ENCODE measurements around the gene AP5Z1. TPM values are rescaled to one million over a fixed set of nuclear protein-coding genes. Genes with fewer than 3 reads are reported as not detected.

AP5Z1 gene
- total RNA-seq, 1 experiment from 2014 or later, result 66.8 TPM

GRCh38 chr7:4754433-4755010 is 20.9 kb upstream of the AP5Z1 start:
- peaks cover 84% of the 10 kb centered on the region for H3K36me3 Mint-ChIP-seq (ENCODE audit: insufficient read depth, unreplicated experiment)
- ChIA-PET CTCF (interaction anchor here (0.6 kb wide), 1 partner anchor 50 kb away, joined by 5 read pairs; no protein-coding TSS in a partner anchor), POLR2A (no interaction called here)
- peaks cover 4% of the 10 kb centered on the region for H3K36me3 ChIP-seq (ENCODE audit: control insufficient read depth, insufficient read depth, low read length)
- H3K4me3 Mint-ChIP-seq (ENCODE audit: unreplicated experiment), result no peak overlapping the region
- no TSS peak for BruUV-seq (replicated peaks)
- H3K4me3 ChIP-seq (ENCODE audit: low read depth, low read length), result no peak overlapping the region
- H3K9me3 ChIP-seq, result no peaks in the 10 kb centered on the region
- H3K4me1 ChIP-seq, result 0 out of 2 replicates have a peak, but pooled peaks cover 4% of the 10 kb centered on the region
- TF ChIP-seq, protein P1, sequence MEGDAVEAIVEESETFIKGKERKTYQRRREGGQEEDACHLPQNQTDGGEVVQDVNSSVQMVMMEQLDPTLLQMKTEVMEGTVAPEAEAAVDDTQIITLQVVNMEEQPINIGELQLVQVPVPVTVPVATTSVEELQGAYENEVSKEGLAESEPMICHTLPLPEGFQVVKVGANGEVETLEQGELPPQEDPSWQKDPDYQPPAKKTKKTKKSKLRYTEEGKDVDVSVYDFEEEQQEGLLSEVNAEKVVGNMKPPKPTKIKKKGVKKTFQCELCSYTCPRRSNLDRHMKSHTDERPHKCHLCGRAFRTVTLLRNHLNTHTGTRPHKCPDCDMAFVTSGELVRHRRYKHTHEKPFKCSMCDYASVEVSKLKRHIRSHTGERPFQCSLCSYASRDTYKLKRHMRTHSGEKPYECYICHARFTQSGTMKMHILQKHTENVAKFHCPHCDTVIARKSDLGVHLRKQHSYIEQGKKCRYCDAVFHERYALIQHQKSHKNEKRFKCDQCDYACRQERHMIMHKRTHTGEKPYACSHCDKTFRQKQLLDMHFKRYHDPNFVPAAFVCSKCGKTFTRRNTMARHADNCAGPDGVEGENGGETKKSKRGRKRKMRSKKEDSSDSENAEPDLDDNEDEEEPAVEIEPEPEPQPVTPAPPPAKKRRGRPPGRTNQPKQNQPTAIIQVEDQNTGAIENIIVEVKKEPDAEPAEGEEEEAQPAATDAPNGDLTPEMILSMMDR (IDR thresholded peaks at IDR 0.05; ENCODE audit: insufficient read depth in 1 of 2, low read depth in 1 of 2, low read length in 1 of 2, severe bottlenecking in 1 of 2, unreplicated experiment in 1 of 2), result no peak
- H3K27me3 Mint-ChIP-seq (ENCODE audit: insufficient read depth, unreplicated experiment), result no peaks in the 10 kb centered on the region
- no peak for DNase-seq
- H3K4me1 Mint-ChIP-seq (ENCODE audit: low read depth, unreplicated experiment), result no peaks in the 10 kb centered on the region
- intact Hi-C loops (cut with micrococcal nuclease; ENCODE audit: unreplicated experiment), result loop anchor here (1.0 to 5.0 kb wide), 2 partner anchors 72 to 113 kb away; partner anchors contain the start of gene FOXK1
- no peaks in the 10 kb centered on the region for H3K27me3 ChIP-seq (replicated peaks; ENCODE audit: control insufficient read depth, insufficient read depth, low read length)
- no peak overlapping the region for H3K27ac Mint-ChIP-seq (ENCODE audit: unreplicated experiment)
- H3K9me3 Mint-ChIP-seq (ENCODE audit: unreplicated experiment), result no peaks in the 10 kb centered on the region

DNA sequence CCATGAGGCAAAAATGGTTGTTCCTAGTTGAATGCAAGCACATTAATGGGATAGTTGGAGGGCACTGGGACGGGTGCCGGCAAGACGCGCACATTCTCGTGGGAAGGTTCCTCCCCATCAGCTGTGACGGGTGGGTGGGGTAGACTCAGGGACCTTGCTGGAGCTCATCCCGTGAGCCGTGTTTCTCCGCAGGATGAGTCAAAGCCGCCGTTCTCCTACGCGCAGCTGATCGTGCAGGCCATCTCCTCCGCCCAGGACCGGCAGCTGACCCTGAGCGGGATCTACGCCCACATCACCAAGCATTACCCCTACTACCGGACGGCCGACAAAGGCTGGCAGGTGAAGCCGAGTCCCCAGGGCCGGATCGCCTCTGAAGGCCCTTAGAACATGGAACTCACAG is 20.4 kb upstream of the AP5Z1 start:
- TF ChIP-seq, protein P1 (IDR thresholded peaks at IDR 0.05; ENCODE audit: insufficient read depth in 1 of 2, low read depth in 1 of 2, low read length in 1 of 2, severe bottlenecking in 1 of 2, unreplicated experiment in 1 of 2), result no peak
- no peaks in the 10 kb centered on the region for H3K4me1 Mint-ChIP-seq (ENCODE audit: low read depth, unreplicated experiment)
- peaks cover 84% of the 10 kb centered on the region for H3K36me3 Mint-ChIP-seq (ENCODE audit: insufficient read depth, unreplicated experiment)
- Histone ChIP-seq H3K4me1 (0 out of 2 replicates have a peak, but pooled peaks cover 4% of the 10 kb centered on the region), H3K4me3 (ENCODE audit: low read depth, low read length) (no peak overlapping the region), H3K36me3 (ENCODE audit: control insufficient read depth, insufficient read depth, low read length) (peaks cover 2% of the 10 kb centered on the region), H3K9me3 (no peaks in the 10 kb centered on the region), H3K27me3 (replicated peaks; ENCODE audit: control insufficient read depth, insufficient read depth, low read length) (no peaks in the 10 kb centered on the region)
- BruUV-seq (replicated peaks), result no TSS peak
- POLR2A ChIA-PET, result no interaction called here
- no peak for DNase-seq
- no peak overlapping the region for H3K4me3 Mint-ChIP-seq (ENCODE audit: unreplicated experiment)
- CTCF ChIA-PET, result no interaction called here
- no peaks in the 10 kb centered on the region for H3K9me3 Mint-ChIP-seq (ENCODE audit: unreplicated experiment)
- H3K27ac Mint-ChIP-seq (ENCODE audit: unreplicated experiment), result no peak overlapping the region
- intact Hi-C loops (cut with micrococcal nuclease; ENCODE audit: unreplicated experiment), result no loop called here
- H3K27me3 Mint-ChIP-seq (ENCODE audit: insufficient read depth, unreplicated experiment), result no peaks in the 10 kb centered on the region

DNA sequence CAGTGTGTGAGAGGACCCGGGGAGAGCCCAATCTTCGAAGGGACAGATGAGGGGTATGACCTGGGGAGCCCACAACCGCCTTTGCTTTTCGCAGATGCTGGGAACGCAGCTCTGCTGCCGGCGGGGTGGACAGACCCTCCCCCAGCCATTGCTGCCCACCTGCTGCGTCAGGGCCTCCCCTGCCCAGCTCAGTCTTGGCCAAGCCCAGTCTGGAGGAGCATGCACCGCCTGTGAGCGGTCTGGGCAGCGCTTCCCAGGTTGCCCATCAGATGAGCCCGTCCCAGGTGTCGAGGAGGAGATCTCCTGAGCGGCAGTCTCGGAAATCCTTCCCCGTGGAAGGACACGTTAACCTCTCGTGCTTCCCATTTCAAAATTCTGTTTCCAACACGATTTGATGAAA is 17.3 kb upstream of the AP5Z1 start:
- no peaks in the 10 kb centered on the region for H3K27me3 Mint-ChIP-seq (ENCODE audit: insufficient read depth, unreplicated experiment)
- BruUV-seq (replicated peaks), result TSS peak; percentile 5
- H3K4me1 ChIP-seq, result no peaks in the 10 kb centered on the region
- no peak overlapping the region for H3K4me3 Mint-ChIP-seq (ENCODE audit: unreplicated experiment)
- no peak for DNase-seq
- TF ChIP-seq, protein P1 (IDR thresholded peaks at IDR 0.05; ENCODE audit: insufficient read depth in 1 of 2, low read depth in 1 of 2, low read length in 1 of 2, severe bottlenecking in 1 of 2, unreplicated experiment in 1 of 2), result no peak
- no peaks in the 10 kb centered on the region for H3K9me3 Mint-ChIP-seq (ENCODE audit: unreplicated experiment)
- intact Hi-C loops (cut with micrococcal nuclease; ENCODE audit: unreplicated experiment), result no loop called here
- no peak overlapping the region for H3K27ac Mint-ChIP-seq (ENCODE audit: unreplicated experiment)
- peaks cover 1% of the 10 kb centered on the region for H3K36me3 ChIP-seq (ENCODE audit: control insufficient read depth, insufficient read depth, low read length)
- H3K4me1 Mint-ChIP-seq (ENCODE audit: low read depth, unreplicated experiment), result no peaks in the 10 kb centered on the region
- peaks cover 95% of the 10 kb centered on the region for H3K36me3 Mint-ChIP-seq (ENCODE audit: insufficient read depth, unreplicated experiment)
- ChIA-PET CTCF (no interaction called here), POLR2A (interaction anchor here (0.6 kb wide), 1 partner anchor 127 kb away, joined by 3 read pairs; no protein-coding TSS in a partner anchor)
- H3K4me3 ChIP-seq (ENCODE audit: low read depth, low read length), result no peak overlapping the region
- H3K9me3 ChIP-seq, result no peaks in the 10 kb centered on the region
- no peaks in the 10 kb centered on the region for H3K27me3 ChIP-seq (replicated peaks; ENCODE audit: control insufficient read depth, insufficient read depth, low read length)

All from Caco-2 (cell line).